Effector memory CD4-positive, alpha-beta T cell (primary cell): ENCODE measurements around the gene SMS.

Source experiments
- DNase-seq, 3 donors: peaks; one replicate each; pipeline ENCODE4 v3.0.0-alpha.2; 2020
- H3K27ac ChIP-seq: 2 replicates; pipeline ENCODE4 v1.7.0; 2013; ENCODE audit warnings: mild to moderate bottlenecking, low read length, moderate library complexity; ENCODE audit not compliant: insufficient read depth, poor library complexity, severe bottlenecking
- H3K27me3 ChIP-seq: replicated peaks from 2 replicates; pipeline ENCODE4 v1.7.0; 2013; ENCODE audit warnings: mild to moderate bottlenecking, low read length; ENCODE audit not compliant: insufficient read depth, control insufficient read depth, poor library complexity, severe bottlenecking
- H3K36me3 ChIP-seq: 2 replicates; pipeline ENCODE4 v1.7.0; 2013; ENCODE audit warnings: mild to moderate bottlenecking, low read length, moderate library complexity; ENCODE audit not compliant: control insufficient read depth, insufficient read depth
- H3K4me1 ChIP-seq: 2 replicates; pipeline ENCODE4 v1.7.0; 2013; ENCODE audit warnings: low read length, mild to moderate bottlenecking; ENCODE audit not compliant: control insufficient read depth, insufficient read depth, poor library complexity, severe bottlenecking
- H3K4me3 ChIP-seq: 2 replicates; pipeline ENCODE4 v1.7.0; 2013; ENCODE audit warnings: low read length, low read depth, mild to moderate bottlenecking; ENCODE audit not compliant: insufficient read depth, poor library complexity, severe bottlenecking
- H3K9me3 ChIP-seq: 2 replicates; pipeline ENCODE4 v1.7.0; 2013; ENCODE audit warnings: mild to moderate bottlenecking, low read length, moderate library complexity; ENCODE audit not compliant: control insufficient read depth

Gene SMS

DNA sequence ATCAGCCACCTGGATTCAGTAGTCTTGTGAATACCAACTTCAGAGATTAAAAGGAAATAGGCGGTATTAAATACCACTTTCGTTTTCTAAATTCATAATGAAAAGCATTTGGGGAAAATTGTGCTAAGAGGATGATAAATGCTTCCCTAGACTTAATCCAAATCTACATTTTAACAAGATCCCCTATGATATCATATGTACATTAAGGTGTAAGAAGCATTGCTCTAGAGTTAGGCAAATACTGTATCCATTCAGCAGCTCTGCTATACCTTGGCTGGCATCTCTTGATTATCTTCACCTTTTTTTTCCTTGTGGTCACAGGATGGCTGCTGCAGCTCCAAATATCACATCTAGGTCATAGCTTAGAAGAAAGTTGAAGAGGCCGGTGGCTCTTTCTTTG, 51.0 kb downstream of the SMS start:
- H3K27ac ChIP-seq, result no peak overlapping the region
- H3K4me1 ChIP-seq, result no peaks in the 10 kb centered on the region
- H3K36me3 ChIP-seq, result peaks cover 3% of the 10 kb centered on the region
- H3K9me3 ChIP-seq, result no peaks in the 10 kb centered on the region
- no peaks in the 10 kb centered on the region for H3K27me3 ChIP-seq
- no peak for DNase-seq
- no peak overlapping the region for H3K4me3 ChIP-seq

GRCh38 chrX:21993265-21993664, 52.8 kb downstream of the SMS start:
- no peak overlapping the region for H3K4me3 ChIP-seq
- no peaks in the 10 kb centered on the region for H3K4me1 ChIP-seq
- H3K36me3 ChIP-seq, result peaks cover 3% of the 10 kb centered on the region
- H3K27me3 ChIP-seq, result no peaks in the 10 kb centered on the region
- no peak for DNase-seq
- no peak overlapping the region for H3K27ac ChIP-seq
- H3K9me3 ChIP-seq, result no peaks in the 10 kb centered on the region

GRCh38 chrX:21996872-21997455, 56.5 kb downstream of the SMS start:
- no peak overlapping the region for H3K4me3 ChIP-seq
- no peak for DNase-seq
- H3K27ac ChIP-seq, result no peak overlapping the region
- H3K9me3 ChIP-seq, result no peaks in the 10 kb centered on the region
- H3K27me3 ChIP-seq, result no peaks in the 10 kb centered on the region
- peaks cover 3% of the 10 kb centered on the region for H3K36me3 ChIP-seq
- no peaks in the 10 kb centered on the region for H3K4me1 ChIP-seq

- DNase-seq, result no peak
- H3K4me3 ChIP-seq, result no peak overlapping the region
- no peak overlapping the region for H3K27ac ChIP-seq
- H3K27me3 ChIP-seq, result no peaks in the 10 kb centered on the region
- no peaks in the 10 kb centered on the region for H3K9me3 ChIP-seq
- no peaks in the 10 kb centered on the region for H3K36me3 ChIP-seq
- H3K4me1 ChIP-seq, result no peaks in the 10 kb centered on the region
Observed at GRCh38 chrX:21998037-21998436, 57.5 kb downstream of the SMS start.

GRCh38 chrX:22004866-22005265, 64.4 kb downstream of the SMS start:
- no peaks in the 10 kb centered on the region for H3K27me3 ChIP-seq
- no peaks in the 10 kb centered on the region for H3K36me3 ChIP-seq
- H3K27ac ChIP-seq, result no peak overlapping the region
- no peak overlapping the region for H3K4me3 ChIP-seq
- no peaks in the 10 kb centered on the region for H3K4me1 ChIP-seq
- DNase-seq, result no peak
- H3K9me3 ChIP-seq, result no peaks in the 10 kb centered on the region

GRCh38 chrX:22012051-22012450, 71.5 kb downstream of the SMS start:
- Histone ChIP-seq H3K27ac (no peak overlapping the region), H3K27me3 (no peaks in the 10 kb centered on the region), H3K4me3 (no peak overlapping the region), H3K4me1 (no peaks in the 10 kb centered on the region), H3K9me3 (no peaks in the 10 kb centered on the region), H3K36me3 (no peaks in the 10 kb centered on the region)
- DNase-seq, result no peak

GRCh38 chrX:22012931-22013330, 72.4 kb downstream of the SMS start:
- Histone ChIP-seq H3K4me1 (no peaks in the 10 kb centered on the region), H3K36me3 (no peaks in the 10 kb centered on the region), H3K27ac (no peak overlapping the region), H3K4me3 (no peak overlapping the region), H3K27me3 (no peaks in the 10 kb centered on the region), H3K9me3 (no peaks in the 10 kb centered on the region)
- no peak for DNase-seq

DNA sequence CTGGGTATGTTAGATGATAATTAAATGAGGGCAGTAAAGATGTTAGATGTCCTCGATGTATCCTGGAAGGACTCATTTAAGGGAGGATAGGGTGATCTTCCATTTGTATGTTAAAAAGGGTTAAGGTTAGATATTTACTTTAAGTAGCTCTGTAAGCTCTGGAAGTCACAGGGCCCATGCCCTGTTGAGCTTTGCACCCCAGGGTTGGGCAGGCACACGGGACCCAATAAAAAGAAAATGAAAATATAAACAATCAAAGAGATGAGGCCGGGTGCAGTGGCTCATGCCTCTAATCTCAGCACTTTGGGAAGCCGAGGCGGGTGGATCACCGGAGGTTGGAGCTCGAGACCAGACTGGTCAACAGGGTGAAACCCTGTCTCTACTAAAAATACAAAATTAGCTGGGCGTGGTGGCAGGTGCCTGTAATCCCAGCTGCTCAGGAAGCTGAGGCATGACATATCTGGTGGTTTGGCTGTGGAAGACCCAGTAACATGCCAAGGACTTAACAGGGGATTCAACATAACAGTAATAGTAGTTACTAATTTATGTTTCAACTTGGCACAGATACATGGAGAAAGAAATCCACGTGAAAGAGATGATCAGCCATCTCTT, 74.7 kb downstream of the SMS start:
- H3K27ac ChIP-seq, result no peak overlapping the region
- H3K27me3 ChIP-seq, result no peaks in the 10 kb centered on the region
- DNase-seq, result no peak
- H3K4me1 ChIP-seq, result no peaks in the 10 kb centered on the region
- H3K36me3 ChIP-seq, result no peaks in the 10 kb centered on the region
- H3K9me3 ChIP-seq, result no peaks in the 10 kb centered on the region
- H3K4me3 ChIP-seq, result no peak overlapping the region

- H3K4me1 ChIP-seq, result no peaks in the 10 kb centered on the region
- no peaks in the 10 kb centered on the region for H3K36me3 ChIP-seq
- no peaks in the 10 kb centered on the region for H3K9me3 ChIP-seq
- DNase-seq, result no peak
- no peak overlapping the region for H3K27ac ChIP-seq
- H3K4me3 ChIP-seq, result no peak overlapping the region
- H3K27me3 ChIP-seq, result no peaks in the 10 kb centered on the region
Observed at GRCh38 chrX:22021751-22022324, 81.3 kb downstream of the SMS start.

GRCh38 chrX:22024577-22024976, 84.1 kb downstream of the SMS start:
- no peak for DNase-seq
- no peaks in the 10 kb centered on the region for H3K4me1 ChIP-seq
- H3K27ac ChIP-seq, result no peak overlapping the region
- H3K9me3 ChIP-seq, result no peaks in the 10 kb centered on the region
- no peak overlapping the region for H3K4me3 ChIP-seq
- H3K36me3 ChIP-seq, result no peaks in the 10 kb centered on the region
- no peaks in the 10 kb centered on the region for H3K27me3 ChIP-seq
